HG03196 (cell line): ENCODE data around the gene TUBA8.

Source experiments
- ATAC-seq: cut with Tn5 transposase; IDR thresholded peaks from one replicate; pipeline ENCODE4 v1.9.1; 2021; ENCODE audit not compliant: unreplicated experiment

Gene TUBA8

DNA sequence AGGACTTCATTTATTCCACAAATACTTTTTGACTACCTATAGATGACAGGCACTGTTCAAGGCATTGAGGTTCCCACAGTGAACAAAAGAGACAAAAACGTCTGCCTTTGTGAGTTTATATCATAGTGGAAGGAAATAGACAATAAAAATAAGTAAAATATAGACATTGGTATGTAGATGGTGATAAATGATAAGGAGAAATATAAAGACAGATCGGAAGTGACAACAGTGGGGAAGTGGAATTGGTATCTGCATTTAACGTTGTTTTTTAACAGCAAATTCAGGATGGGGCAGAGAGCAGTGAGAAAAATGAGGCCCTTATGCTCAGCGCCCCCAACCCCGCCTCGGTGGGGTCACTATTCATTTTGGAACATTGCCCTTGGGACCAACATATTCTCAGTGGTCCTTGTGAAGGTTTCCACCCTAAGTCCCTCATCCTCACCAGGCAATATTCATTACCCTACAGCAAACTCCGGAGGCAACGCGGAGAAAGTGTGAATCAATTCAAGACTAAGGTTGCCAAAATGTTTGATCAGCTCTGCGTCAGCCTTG is 33.4 kb upstream of the TUBA8 start:
- ATAC-seq, result no peak

DNA sequence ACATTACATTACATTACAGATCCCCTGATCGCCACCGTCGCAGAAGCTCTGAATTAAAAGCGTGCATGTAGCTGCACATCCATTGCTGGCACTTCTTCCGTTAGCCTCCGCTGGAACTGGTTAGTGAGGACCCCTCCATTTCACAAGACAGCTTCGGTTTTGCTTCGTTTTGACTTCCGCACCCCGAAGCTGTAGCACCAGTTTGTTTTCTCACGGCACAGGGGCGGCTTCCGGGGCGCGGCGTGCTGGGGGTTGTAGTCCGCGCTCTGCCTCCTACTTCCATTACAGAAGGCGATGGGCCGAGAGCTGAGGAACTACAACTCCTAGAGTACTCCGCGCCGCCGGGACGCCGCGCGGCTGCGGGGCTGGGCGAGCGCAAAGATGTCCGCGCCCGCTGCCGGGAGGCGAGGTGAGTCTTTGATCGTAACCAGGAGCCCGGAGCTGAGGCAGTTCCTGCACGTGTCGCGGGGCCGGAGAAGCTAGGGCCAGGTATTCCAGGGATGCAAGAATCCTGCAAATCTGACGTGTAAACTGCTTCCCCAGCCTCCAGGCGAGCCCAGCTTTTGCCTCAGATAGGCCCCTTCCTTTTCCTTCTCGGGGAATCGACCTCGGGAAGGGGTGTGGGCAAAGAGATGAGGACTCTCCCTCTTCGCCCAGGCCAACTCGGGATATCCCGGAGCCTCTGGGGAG is 32.8 kb upstream of the TUBA8 start, which contains the start of gene PEX26:
PEX26 (plus strand) TSS at position 352 of the 690 bp plus-strand sequence. CDS start 387 bp downstream, outside the sequence.
- ATAC-seq, result peak; percentile 90

DNA sequence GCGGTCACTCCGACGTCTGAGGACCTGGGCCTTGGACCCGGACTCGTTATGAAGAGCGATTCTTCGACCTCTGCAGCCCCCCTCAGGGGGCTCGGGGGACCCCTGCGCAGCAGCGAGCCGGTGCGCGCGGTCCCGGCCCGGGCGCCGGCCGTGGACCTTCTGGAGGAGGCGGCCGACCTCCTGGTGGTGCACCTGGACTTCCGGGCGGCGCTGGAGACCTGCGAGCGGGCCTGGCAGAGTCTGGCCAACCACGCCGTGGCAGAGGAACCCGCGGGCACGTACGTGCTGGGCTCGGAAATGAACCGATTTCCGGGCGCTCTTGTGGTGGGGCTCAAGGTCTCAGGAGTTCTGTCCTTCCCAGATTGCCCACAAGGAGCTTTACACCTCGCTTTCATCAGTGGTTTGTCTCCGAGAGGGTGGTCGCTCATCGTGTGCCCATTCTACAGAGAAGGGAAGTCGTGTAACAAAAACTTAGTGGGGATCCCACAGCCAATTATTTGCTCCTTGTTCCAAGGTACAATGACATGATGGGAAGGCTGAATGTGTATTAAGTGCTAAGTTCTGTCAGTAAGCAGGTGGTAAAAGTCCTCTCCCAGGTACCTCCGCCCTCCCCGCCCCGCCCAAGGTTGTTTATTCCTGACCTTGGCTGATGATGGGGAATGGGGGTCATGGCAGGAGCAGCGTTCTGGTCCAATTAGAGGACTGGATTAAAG is 32.1 kb upstream of the TUBA8 start:
- ATAC-seq, result peak; percentile 5

DNA sequence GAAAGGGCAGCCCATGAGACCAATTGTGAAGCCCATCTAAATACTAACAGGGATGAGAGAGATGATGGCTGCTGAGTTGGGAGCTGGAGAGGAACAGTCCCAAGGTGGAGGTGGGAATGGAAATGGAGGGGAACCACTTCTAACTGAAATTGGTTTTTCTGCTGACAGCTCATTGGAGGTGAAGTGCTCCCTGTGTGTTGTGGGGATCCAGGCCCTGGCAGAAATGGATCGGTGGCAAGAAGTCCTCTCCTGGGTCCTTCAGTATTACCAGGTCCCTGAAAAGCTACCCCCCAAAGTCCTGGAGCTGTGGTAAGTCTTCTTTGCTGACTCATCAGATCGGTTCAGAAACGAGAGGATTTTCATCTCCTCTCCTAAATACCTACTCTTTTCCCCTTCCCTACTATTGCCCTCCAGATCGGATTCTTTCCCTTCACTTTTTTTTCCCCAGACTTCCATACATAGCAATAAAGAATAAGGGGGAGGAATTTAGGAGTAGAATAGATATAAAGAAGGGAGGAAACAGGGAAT is 30.8 kb upstream of the TUBA8 start:
- ATAC-seq, result no peak

DNA sequence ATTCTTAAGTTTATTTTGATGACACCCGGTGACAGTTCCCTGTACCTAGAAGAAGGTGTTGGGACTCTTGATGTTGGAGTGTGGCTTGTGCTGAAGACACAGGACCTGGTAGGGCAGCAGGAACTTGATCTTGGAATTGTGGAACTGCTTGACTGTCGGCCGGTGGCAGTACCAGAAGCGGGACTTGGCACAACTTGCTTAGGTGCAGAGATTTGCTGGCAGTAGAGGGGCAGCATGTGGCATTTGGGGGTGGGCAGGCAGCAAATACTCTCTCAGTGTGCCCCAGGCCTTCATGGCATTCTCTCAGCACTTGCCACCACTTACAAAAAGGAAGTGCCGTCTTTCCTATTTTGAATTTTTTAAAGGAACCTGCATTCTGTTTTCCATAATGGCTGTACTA is 29.2 kb upstream of the TUBA8 start:
- no peak for ATAC-seq

DNA sequence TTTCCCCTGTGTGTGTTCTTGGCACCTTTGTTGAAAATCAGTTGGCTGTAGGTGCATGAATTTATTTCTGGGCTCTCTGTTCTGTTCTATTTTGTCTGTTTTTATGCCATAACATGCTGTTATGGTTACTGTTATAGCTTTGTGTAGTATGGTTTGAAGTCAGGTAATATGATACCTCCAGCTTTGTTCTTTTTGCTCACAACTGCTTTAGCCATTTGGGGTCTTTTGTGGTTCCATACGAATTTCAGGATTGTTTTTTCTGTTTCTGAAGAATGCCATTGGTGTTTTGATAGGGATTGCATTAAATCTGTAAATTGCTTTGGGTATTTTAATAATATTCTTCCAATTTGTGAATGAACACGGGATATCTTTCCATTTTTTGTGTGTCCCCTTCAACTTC is 28.1 kb upstream of the TUBA8 start:
- no peak for ATAC-seq

DNA sequence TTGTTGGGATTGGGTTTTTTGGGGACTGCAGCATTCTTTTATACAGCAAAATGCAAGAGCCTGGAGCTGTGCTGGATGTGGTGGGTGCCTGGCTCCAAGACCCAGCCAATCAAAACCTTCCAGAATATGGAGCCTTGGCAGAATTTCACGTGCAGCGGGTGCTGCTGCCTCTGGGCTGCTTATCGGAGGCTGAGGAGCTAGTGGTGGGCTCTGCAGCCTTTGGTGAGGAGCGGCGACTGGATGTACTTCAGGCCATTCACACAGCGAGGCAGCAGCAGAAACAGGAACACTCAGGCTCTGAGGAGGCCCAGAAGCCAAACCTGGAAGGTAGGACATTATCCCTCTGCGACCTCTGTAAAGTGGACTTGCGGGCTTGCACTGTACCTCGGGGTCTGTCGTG is 27.2 kb upstream of the TUBA8 start:
- no peak for ATAC-seq

DNA sequence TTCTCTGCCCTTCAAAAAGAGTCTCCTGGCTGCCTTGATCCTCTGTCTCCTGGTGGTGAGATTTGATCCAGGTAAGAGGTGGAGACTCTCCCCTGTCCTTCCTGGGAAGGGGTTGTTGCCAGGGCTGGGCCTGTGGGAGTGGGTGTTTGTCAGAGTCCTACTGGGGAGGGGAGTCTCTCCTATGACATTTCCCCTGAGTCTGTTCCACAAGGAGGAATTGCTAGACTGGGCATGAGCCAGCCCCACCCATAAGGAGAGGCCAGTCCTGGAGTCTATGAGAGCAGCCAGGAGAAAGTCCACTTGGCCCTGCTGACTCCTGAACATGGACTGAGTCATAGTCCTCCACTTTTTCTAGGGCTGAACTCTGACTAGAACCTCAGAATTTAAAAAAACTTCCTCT is 25.4 kb upstream of the TUBA8 start:
- ATAC-seq, result no peak

DNA sequence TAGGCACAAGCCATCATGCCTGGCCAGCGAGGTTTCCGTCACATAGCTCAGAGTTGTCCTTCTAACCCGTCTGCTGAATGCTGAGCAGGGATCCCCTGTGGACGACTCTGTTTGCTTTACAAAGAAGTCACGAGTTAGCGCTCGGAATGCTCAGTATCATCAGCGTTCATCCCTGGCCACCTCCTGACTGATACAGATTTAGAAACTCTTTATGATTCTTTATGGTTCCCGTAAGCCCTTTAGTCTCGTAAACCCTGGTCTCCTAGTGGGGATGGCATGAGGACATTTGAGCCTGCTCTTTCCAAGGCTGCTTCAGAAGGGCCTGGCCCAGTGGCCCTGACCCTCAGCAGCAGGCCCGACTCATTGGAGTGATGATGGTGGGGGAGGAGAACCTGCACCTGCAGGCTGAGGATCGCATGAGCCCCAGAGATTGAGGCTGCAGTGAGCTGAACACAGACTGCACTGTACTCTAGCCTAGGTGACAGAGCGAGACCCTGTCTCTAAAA is 23.2 kb upstream of the TUBA8 start:
- ATAC-seq, result no peak

DNA sequence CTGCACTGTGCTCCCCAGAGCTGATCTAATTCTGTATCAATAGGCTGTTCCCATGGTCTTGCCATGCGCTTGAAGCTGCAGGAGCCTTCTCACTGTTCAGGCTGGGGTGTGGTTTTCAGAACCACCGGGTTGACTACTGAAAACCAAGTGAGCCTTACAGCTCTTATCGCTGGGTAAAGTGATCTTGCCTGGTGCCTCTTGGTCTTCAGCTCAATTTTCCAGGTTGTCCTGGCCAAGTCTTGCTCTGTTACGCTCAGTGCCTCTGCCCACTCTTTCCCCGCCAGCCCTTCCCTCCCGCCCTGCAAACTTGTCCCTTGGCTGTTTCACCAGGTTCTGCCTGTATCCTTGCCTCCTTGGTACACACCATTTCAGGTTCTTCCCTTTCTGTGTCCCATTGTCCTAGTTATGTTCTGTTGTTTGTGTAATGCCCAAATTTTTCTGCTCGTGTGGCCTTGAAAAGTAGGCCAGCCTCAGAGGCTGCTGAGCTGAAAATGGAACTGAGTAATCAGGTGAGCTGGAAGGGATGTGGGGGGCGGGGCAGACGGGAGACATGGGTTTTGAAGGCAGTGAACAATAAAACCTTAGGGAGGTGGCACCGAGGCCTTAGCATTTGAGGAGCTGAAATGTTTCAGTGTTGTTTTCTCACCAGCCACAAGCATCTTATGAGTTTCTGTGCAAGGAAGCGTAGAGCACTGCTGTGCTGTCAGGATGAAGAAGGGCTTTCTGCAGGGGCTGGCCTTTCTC is 21.6 kb upstream of the TUBA8 start:
- no peak for ATAC-seq

DNA sequence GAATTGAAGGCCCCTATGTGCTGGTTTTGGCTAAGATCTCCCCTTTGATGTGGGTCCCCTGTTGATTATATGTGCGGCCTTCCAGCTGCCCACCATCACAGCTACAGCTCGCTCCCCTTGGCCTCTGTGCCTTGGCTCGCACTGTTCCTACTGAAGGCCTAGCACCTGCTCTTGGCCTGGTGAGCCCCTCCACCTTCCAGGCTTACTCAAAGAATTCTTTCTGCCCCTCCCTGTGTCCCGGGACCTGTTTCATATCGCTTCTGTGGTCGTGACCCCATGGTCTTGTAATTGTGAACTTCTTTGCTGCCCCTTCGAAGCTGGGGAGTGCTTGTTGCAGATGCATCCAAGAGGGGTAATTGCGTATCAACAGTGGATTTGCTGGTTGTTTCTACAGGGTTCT is 20.3 kb upstream of the TUBA8 start:
- ATAC-seq, result no peak

DNA sequence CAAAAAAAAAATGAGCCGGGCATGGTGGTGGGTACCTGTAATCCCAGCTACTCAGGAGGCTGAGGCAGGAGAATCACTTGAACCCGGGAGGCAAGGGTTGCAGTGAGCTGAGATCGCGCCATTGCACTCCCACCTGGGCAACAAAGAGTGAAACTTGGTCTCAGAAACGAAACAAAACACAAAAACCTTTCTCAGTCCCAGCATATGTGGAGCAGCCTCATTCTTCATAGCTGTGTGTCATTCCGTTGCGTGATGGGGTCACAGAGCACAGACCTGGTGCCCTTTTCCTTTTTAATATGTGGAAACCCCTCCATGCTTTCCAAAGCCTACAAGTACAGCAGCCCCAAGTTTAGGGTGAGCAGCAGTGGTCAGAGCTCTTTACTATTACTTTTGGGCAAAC is 19.1 kb upstream of the TUBA8 start:
- no peak for ATAC-seq

DNA sequence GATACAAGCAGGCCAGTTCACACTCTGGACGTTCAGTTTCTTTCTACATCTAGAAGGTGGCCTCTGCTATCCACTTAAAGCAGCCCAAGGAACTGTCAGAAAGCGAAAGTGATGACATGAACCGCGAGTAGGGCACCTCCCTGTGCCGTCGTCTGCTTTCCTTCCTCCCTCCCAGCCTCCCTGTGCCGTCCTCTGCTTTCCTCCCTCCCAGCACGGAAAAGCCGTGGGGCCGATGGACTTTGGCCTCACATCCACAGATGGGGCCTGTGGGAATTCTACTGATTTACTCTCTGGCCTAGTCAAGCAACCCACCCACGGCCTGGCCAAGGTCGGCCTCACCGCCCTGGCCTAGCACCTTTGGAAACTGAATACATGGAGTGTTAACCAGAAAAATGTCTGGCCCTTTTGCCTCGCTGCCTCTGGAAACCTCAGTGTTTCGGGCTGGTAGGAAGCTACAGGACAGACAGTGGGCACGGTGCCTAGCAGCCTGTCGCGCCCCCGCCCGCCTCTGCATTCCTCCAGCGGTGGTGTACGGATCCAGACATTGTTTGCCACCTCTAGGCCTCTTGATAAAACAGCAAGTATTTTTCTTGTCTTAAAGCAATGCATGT is 18.6 kb upstream of the TUBA8 start:
- no peak for ATAC-seq

DNA sequence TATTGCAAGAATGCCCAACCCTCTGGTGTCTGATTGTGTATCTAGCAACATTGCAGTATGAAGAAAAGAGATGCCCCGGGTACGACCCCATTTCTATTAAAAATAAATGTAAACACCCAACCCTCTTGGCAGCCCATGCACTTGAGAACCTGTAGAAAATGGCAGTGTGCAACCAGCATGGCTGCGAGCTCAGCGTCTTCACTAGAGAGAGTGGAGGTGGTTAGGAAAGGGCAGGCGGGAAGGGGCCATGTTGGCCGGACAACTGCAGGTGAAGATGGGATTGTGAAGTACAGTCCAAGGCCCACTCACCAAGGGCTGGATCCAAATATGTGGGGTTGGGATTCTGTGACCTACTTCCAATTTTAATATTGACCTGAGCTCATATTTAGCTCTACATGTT is 16.9 kb upstream of the TUBA8 start:
- ATAC-seq, result no peak

DNA sequence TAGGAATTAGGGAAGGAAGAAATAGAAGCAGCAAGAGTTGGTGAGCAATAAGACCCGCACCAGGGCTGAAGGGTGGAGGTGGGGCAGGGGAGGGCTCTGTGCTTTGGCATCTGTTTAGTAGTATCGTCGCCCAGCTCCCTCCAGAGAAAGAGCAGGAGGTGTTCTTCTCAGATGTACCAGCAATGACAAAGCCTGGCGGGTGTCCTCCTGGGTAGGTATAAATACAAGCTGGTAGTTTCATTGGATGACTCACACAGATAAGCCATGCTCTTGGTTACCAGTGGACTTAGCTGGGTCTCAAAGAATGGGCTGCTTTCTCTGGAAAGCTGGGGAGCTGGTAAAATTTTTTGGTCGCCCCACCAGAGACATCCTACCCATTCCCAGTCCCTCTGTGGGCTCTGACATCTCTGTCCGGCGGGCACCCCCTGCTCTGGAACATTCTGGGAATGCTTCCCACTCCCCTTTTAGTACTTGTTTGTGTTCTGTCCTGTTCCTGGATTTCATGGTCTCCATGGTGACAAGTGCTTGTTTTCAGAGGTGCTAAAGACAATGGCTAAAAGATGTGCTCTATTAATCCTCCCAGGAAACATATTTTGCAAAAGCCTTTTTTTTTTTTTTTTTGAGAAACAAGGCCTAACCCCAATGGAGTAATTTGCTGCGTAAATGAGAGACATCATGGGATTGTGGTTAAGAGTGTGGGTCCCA is 15.4 kb upstream of the TUBA8 start:
- no peak for ATAC-seq

DNA sequence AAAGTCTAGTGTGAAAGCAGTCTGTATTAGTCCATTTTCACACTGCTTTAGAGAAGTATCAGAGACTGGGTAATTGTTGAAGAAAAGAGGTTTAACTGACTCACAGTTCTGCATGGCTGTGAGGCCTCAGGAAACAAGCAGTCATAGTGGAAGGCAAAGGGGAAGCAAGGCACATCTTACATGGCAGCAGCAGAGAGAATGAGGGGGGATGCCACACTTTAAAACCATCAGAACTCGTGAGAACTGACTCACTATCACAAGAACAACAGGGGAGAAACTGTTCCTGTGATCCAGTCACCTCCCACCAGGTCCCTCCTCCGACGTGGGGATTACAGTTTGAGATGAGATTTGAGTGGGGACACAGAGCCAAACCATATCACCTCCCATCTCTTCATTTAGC is 13.8 kb upstream of the TUBA8 start:
- no peak for ATAC-seq

DNA sequence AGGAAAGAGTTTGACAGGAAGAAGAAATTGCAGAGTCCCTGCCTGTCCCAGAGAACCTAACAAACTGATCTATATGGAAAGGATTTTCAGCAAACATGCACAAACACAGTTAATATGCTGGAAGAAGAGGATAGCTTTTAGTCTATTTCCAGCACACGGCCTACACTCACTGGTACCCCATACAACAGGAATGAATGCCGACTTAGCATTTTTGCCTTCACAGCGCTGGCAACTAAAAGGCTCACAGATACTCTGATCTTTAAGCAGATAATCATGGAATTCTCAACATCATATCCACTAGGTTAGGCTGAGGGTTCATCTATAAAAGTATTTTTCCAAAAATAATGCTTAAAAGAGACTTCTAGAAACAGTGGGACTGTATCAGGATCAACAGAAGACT is 9.8 kb upstream of the TUBA8 start:
- no peak for ATAC-seq

DNA sequence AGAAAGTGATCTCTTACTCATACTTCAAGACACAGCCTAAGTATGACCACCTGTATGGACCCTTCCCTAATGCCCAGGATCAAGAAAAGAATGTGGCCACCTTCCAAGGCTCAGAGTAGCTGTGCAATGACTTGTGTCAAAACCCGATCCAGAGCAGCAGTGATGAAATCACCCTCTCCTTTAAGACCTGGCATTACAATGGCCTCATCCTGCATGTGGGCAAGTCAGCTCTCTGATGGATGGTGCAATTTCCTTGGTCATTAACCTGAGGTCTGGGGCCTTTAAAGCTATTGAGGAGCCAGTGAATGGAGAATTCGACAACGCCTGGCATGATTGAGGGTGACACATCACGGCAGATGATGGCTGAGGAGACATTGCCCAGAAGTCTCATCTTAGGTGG is 9.1 kb upstream of the TUBA8 start:
- no peak for ATAC-seq

DNA sequence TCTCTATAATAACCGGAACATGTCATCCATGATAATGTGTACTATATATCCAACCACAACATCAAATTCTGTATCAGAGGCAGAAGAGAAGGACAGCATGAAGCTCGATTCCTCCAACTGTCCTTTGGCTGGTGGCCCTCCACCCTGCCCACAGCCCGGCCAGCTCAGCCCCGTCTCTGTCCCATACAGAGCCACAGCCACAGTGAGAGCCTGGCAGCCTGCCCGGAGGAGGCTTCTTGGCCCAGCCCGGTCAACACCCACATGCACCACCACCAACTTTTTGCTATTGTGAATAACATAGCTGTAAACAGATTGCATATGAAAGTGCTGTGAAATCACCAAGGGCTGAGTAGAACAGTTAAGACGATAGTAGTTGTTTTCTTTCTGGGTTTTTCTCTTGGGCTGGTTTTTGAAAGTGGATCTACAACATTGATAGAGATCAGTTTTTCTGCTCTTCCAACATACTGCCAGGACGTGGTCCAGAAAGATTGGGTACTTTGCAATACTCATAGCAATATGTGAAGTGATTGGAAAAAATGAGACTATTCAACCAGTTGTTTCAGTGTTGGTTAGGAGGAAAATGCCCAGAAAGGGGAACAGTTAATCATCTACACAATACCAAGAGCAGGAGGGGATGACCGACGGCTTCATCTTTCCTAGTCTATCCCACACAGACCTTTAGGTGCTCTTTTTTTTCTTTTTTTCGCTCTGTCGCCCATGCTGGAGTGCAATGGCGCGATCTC is 6.9 kb upstream of the TUBA8 start:
- no peak for ATAC-seq

DNA sequence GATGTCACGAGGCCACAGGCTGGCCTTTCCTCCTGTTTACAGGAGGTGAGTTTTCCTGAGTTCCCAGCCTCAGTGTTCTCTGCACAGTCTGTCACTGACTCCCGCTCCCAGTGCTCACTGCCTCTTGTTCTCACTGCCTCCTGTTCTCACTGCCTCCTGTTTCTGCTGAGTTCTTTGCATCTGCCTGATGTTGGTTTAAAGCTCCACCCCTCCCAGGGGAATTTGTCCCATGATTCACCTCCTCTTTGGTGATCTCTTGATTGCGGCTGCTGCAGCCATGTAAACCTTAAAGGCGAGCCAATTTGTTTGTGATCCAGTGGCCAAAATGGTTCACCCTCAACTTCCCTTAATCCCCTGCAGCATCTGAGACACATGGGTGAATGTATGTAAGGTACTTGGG is 6.0 kb upstream of the TUBA8 start:
- no peak for ATAC-seq
